22Rv1 (cell line): ENCODE data around the gene ANO5.

ENCODE experiments used
- CTCF ChIP-seq: fragments of 450-650 bp; IDR thresholded peaks from 2 replicates; pipeline ENCODE4 v1.5.1; 2017; ENCODE audit warnings: mild to moderate bottlenecking
- ZFX ChIP-seq: fragments of 450-650 bp; IDR thresholded peaks from 2 replicates; pipeline ENCODE4 v1.6.1; 2017; ENCODE audit warnings: antibody characterized with exemption, borderline replicate concordance

DNA sequence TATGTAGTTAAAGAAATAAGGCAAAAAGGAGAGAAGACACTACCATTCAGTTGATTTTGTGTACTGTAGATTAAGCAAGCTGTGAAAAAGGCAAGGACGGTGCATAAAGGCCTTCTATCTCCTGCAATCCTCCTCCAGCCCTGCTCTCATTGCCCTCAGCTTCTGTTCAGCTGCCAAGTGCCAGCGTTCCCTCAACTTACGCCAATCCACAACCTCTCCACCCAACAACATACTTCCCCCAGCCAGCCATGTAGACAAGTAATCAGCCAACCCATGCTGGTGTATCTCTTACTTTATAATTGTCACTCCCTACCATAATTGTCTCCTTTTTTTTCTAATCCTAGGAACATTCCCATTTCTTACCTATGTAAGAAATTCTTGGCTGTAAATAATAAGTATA is 30.1 kb upstream of the ANO5 start:
- TF ChIP-seq CTCF = no peak
- no peak for TF ChIP-seq ZFX
